ENCODE results near the gene WDR12.

Gene WDR12

GRCh38 chr2:202841090-202841867 is 70.2 kb downstream of the WDR12 start:
- H3K4me1 ChIP-seq (ENCODE audit: insufficient read depth, poor library complexity, severe bottlenecking), result no peaks in the 10 kb centered on the region
- ATAC-seq (ENCODE audit: low read depth) (no peak), DNase-seq (ENCODE audit: low spot score) (peak; percentile 45)

GRCh38 chr2:202831242-202832220 is 79.9 kb downstream of the WDR12 start:
- H3K27me3 ChIP-seq (ENCODE audit: insufficient read depth, poor library complexity, severe bottlenecking), result no peaks in the 10 kb centered on the region
- no peaks in the 10 kb centered on the region for H3K4me1 ChIP-seq (ENCODE audit: insufficient read depth, poor library complexity, severe bottlenecking)
- peak; percentile 94 for ATAC-seq (ENCODE audit: low read depth)
- H3K9me3 ChIP-seq (ENCODE audit: severe bottlenecking), result no peaks in the 10 kb centered on the region
- no peak overlapping the region for H3K4me3 ChIP-seq (ENCODE audit: severe bottlenecking)
- DNase-seq (ENCODE audit: low spot score), result no peak
- H3K27ac ChIP-seq (ENCODE audit: poor library complexity, severe bottlenecking), result no peak overlapping the region
- TF ChIP-seq CTCF (IDR thresholded peaks at IDR 0.05; ENCODE audit: poor library complexity, severe bottlenecking), result peak; percentile 90
- no peaks in the 10 kb centered on the region for H3K36me3 ChIP-seq (ENCODE audit: low read depth)

More at GRCh38 chr2:202841090-202841867, 70.2 kb downstream of the WDR12 start:
- Histone ChIP-seq H3K9me3 (ENCODE audit: severe bottlenecking) (no peaks in the 10 kb centered on the region), H3K4me3 (ENCODE audit: severe bottlenecking) (no peak overlapping the region), H3K36me3 (ENCODE audit: low read depth) (no peaks in the 10 kb centered on the region), H3K27me3 (ENCODE audit: insufficient read depth, poor library complexity, severe bottlenecking) (no peaks in the 10 kb centered on the region), H3K27ac (ENCODE audit: poor library complexity, severe bottlenecking) (no peak overlapping the region)
- no peak for TF ChIP-seq CTCF (IDR thresholded peaks at IDR 0.05; ENCODE audit: poor library complexity, severe bottlenecking)

- ATAC-seq (ENCODE audit: low read depth) (no peak), DNase-seq (ENCODE audit: low spot score) (no peak)
- Histone ChIP-seq H3K4me3 (ENCODE audit: severe bottlenecking) (no peak overlapping the region), H3K4me1 (ENCODE audit: insufficient read depth, poor library complexity, severe bottlenecking) (no peaks in the 10 kb centered on the region), H3K36me3 (ENCODE audit: low read depth) (no peaks in the 10 kb centered on the region), H3K9me3 (ENCODE audit: severe bottlenecking) (no peaks in the 10 kb centered on the region), H3K27ac (ENCODE audit: poor library complexity, severe bottlenecking) (no peak overlapping the region), H3K27me3 (ENCODE audit: insufficient read depth, poor library complexity, severe bottlenecking) (no peaks in the 10 kb centered on the region)
- TF ChIP-seq CTCF (IDR thresholded peaks at IDR 0.05; ENCODE audit: poor library complexity, severe bottlenecking), result no peak
Observed at GRCh38 chr2:202824901-202825300, 86.6 kb downstream of the WDR12 start.

All from RWPE2 (cell line).